Measurements from ENCODE around the gene PLPPR3. TPM values are rescaled to one million over a fixed set of nuclear protein-coding genes. Genes with fewer than 3 reads are reported as not detected.

The PLPPR3 gene
- total and polyA plus RNA-seq, 2 donors = 0.16 to 0.19 TPM

DNA sequence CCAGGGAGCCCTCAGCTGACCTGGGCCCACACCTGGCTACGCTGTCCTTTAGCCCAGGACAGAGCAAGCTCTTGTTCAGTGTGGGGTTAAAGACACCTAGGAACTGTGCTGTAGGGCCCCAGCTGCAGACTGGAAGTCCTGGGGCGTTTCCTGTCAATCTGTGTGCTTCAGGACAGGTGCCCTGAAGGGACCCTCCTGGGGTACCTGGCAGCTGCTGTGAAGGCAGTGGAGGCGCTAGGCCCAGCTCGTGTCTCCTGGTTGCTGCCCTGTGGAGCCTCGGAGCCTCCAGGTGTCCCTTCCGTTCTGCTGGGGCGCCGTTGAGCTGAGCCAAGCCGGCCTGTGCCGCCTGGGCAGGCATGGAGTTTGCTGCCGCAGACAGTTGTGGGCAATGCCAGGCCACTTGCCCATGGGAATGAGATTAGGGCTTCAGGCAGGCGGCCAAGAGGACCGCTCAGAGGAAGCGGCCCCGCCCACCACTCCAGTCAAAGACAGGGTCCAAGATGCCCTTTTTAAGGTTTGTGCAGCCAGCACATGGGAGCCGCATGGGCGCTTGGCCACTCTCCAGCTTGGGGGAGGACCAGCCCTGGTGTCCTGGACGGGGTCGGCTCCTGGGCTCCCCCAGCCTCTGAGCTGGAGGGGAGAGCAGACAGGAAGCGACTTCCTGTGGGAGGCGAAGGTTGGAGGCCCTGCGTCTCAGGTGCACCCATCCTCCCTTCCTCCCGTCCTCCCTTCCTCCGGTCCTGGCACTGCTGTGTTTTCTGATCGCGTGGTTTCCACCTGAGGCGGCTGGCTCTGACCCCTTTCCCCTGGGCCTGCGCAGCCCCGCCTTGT lies 20.5 kb downstream of the PLPPR3 start:
- no peak overlapping the region for H3K4me3 ChIP-seq (ENCODE audit: low read length in 2 of 2)
- H3K27ac ChIP-seq (ENCODE audit: low read depth in 1 of 2, low read length in 1 of 2) = peak overlapping the region in 1 of 2 donors; percentile 12
- no peaks in the 10 kb centered on the region for H3K27me3 ChIP-seq (ENCODE audit: control insufficient read depth in 2 of 2, insufficient read depth in 1 of 2, low read length in 1 of 2)
- H3K4me1 ChIP-seq (ENCODE audit: control insufficient read depth in 2 of 2, insufficient read depth in 2 of 2, low read length in 2 of 2) = peaks cover 14 to 38% of the 10 kb centered on the region in 2 donors
- WGBS = 83% methylated on average over 29 of the region's 29 CpGs
- no peak for DNase-seq (ENCODE audit: low read depth in 6 of 9, low spot score in 9 of 9)
- H3K9me3 ChIP-seq (ENCODE audit: control insufficient read depth in 2 of 2, insufficient read depth in 1 of 2, low read length in 1 of 2) = peaks cover 0 to 6% of the 10 kb centered on the region in 2 donors
- peaks cover 65 to 72% of the 10 kb centered on the region in 2 donors for H3K36me3 ChIP-seq (ENCODE audit: control insufficient read depth in 2 of 2, insufficient read depth in 2 of 2, low read length in 1 of 2)

DNA sequence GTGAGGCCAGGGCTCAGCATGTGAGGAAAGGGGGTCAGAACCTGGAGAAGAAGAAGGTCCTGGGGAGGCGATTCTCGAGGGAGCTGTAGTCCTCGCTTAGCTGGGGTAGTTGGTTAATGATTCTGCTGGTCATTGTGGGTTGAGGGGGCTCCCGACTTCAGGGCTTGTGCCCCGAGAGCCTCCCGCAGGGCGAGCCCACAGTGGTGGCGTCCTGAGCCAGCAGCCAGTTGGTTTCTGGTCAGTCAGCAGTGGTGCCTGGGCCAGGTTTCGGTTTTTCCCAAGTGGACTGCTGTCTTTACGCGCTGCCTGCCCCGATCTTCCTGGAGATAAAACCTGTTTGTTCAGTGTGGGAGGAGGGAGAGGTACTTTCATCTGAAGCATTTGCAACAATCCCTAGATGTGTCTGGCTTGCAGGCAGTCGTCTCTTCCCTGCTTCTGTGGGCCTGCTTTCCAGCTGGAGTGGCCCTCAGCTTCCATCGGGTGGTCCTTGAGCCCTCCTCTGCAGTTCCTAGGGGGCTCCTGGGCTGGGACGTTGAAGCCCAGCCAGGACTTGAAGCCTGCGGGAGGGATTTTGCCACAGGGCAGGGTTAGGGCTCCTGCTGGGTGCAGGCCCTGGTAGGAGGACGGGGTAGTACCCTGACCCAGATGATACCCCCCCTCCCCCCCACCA lies 21.3 kb downstream of the PLPPR3 start:
- peaks cover 58 to 69% of the 10 kb centered on the region in 2 donors for H3K36me3 ChIP-seq (ENCODE audit: control insufficient read depth in 2 of 2, insufficient read depth in 2 of 2, low read length in 1 of 2)
- 88% methylated on average over 17 of the region's 17 CpGs for WGBS
- peak overlapping the region in 1 of 2 donors; percentile 48 for H3K27ac ChIP-seq (ENCODE audit: low read depth in 1 of 2, low read length in 1 of 2)

DNA sequence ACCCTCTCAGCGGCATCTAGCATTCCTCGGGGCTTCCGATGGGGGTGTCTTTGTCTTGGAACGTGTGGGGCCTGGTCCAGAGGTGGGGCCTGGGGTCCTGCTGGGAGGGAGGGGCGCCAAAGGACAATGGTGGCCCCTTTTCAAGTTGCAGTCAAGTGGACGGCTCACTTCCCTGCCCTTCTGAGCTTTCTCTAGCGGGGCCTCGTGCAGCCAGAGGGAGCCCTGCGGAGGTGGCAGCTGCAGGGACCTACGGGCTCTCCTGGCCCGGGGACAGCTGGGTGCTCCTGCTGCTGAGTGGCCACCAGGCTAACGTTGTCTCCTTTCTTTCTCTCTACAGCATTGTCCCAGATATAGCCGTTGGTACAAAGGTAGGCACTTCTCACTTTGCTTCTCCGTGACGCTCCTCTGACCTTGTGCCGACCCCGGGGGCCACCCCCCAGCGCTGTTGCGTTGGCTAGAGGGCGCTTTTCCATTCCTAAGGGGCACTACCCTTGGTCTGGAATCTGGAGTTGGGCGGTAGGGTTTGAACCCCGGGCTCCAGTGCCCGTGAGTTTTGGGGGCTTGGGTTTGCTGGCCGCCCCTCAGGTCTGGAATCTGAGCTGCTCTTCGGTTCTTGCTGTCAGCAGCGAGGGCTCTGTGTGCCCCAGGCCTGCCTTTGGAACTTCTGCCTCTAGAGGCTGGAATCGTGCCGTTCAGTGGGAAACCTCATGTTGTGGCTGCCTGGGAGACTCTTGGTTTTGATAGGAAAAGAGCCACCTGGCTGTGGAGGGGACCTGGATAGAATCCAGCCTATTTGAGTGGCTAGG lies 22.5 kb downstream of the PLPPR3 start:
- peak overlapping the region; percentile 57 to 97 for H3K4me3 ChIP-seq (ENCODE audit: low read length in 2 of 2)
- H3K36me3 ChIP-seq (ENCODE audit: control insufficient read depth in 2 of 2, insufficient read depth in 2 of 2, low read length in 1 of 2) = peaks cover 46 to 57% of the 10 kb centered on the region in 2 donors
- peak overlapping the region in 1 of 2 donors; percentile 30 for H3K27ac ChIP-seq (ENCODE audit: low read depth in 1 of 2, low read length in 1 of 2)
- H3K27me3 ChIP-seq (ENCODE audit: control insufficient read depth in 2 of 2, insufficient read depth in 1 of 2, low read length in 1 of 2) = no peaks in the 10 kb centered on the region
- peaks cover 14 to 38% of the 10 kb centered on the region in 2 donors for H3K4me1 ChIP-seq (ENCODE audit: control insufficient read depth in 2 of 2, insufficient read depth in 2 of 2, low read length in 2 of 2)
- WGBS = 36% methylated on average over 28 of the region's 28 CpGs
- peaks cover 0 to 6% of the 10 kb centered on the region in 2 donors for H3K9me3 ChIP-seq (ENCODE audit: control insufficient read depth in 2 of 2, insufficient read depth in 1 of 2, low read length in 1 of 2)
- DNase-seq (ENCODE audit: low read depth in 6 of 9, low spot score in 9 of 9) = peak in 1 of 9 donors; percentile 24

More for the DNA sequence above, 21.3 kb downstream of the PLPPR3 start:
- H3K4me3 ChIP-seq (ENCODE audit: low read length in 2 of 2) = no peak overlapping the region
- no peak for DNase-seq (ENCODE audit: low read depth in 6 of 9, low spot score in 9 of 9)
- no peaks in the 10 kb centered on the region for H3K27me3 ChIP-seq (ENCODE audit: control insufficient read depth in 2 of 2, insufficient read depth in 1 of 2, low read length in 1 of 2)
- H3K4me1 ChIP-seq (ENCODE audit: control insufficient read depth in 2 of 2, insufficient read depth in 2 of 2, low read length in 2 of 2) = peaks cover 14 to 38% of the 10 kb centered on the region in 2 donors
- H3K9me3 ChIP-seq (ENCODE audit: control insufficient read depth in 2 of 2, insufficient read depth in 1 of 2, low read length in 1 of 2) = peaks cover 0 to 6% of the 10 kb centered on the region in 2 donors

DNA sequence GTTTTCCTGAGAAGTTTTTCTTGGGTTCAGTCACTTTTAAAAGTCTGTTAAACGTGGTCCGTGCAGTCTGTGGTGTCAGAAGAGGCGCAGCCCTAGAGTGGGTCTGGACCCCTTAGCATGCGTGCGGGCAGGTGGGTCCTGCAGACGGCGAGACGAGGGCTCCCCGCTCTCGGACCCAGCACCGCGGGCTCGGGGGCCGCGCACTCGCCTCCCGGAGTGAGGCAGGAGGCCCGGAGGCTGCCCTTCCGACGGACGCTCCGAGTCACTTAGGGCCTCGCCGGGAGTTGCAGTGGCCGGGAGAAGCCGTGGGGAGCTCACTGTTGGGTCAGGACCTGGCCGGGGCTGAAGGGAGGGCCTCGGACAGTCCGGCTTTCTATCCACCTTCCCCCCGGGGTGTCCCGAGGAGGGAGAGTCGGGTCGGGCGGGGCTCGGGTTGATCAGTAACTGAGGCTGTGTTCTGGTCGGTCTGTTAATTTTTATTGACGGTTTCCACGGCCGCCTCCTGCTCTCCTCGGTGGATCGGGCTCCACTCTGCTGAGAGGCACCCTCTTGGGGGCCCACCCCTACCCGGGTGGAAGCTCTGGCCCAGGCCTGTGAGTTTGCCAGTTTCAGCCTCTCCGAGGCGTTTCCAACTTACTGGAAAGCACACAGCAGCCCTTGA lies 23.2 kb downstream of the PLPPR3 start:
- Histone ChIP-seq H3K27ac (ENCODE audit: low read depth in 1 of 2, low read length in 1 of 2) (peak overlapping the region; percentile 30 to 74), H3K4me3 (ENCODE audit: low read length in 2 of 2) (peak overlapping the region; percentile 57 to 97), H3K36me3 (ENCODE audit: control insufficient read depth in 2 of 2, insufficient read depth in 2 of 2, low read length in 1 of 2) (peaks cover 38 to 49% of the 10 kb centered on the region in 2 donors), H3K4me1 (ENCODE audit: control insufficient read depth in 2 of 2, insufficient read depth in 2 of 2, low read length in 2 of 2) (peaks cover 14 to 38% of the 10 kb centered on the region in 2 donors), H3K27me3 (ENCODE audit: control insufficient read depth in 2 of 2, insufficient read depth in 1 of 2, low read length in 1 of 2) (no peaks in the 10 kb centered on the region), H3K9me3 (ENCODE audit: control insufficient read depth in 2 of 2, insufficient read depth in 1 of 2, low read length in 1 of 2) (peaks cover 0 to 6% of the 10 kb centered on the region in 2 donors)
- 2% methylated on average over 44 of the region's 44 CpGs for WGBS
- DNase-seq (ENCODE audit: low read depth in 6 of 9, low spot score in 9 of 9) = no peak

DNA sequence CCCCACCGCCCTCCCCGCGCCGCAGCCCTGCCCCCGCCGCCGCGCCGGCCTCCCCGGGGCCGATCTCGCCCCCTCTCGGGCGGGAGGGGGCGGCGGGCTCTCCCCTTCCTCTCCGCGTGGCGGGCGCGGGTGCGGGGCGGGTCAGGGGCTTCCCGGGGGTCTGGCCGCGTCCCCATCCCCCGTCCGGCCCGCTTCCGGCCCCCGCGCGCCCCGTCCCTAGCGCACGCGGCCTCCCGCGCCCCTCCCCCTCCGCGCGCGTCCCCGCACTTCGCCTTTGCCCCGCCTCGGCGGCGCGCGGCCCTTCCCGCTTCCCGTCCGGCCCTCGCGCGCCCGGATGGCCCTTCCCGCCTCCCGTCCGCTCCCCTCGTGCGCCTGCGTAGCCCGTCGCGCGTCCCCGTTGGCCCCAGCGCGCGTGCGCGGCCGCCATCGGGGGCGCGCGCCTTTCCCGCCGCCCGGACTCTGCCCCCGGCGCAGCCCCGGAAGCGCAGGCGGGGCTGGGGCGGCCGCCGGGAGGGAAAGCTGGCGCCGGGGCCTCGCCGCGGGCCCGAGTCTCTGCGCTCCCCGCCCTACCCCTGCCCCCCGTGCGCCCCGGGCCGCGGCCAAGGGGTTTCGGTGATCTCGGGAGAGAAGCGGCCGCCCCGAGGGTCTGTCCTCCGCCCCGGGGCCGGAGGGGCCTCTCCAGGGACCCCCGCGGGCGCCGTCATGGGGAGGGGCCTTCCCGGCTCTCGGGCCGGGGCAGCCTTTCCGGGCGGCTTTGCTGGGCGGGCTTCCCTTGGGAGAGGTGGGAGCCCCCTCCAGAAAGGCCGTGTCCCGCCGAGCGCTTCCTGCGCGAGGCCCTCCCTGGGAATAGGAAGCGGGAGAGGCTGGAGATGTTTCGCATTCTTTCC lies 24.0 kb downstream of the PLPPR3 start:
- peak; percentile 41 to 92 (median 79) for DNase-seq (ENCODE audit: low read depth in 6 of 9, low spot score in 9 of 9)
- H3K9me3 ChIP-seq (ENCODE audit: control insufficient read depth in 2 of 2, insufficient read depth in 1 of 2, low read length in 1 of 2) = peaks cover 0 to 6% of the 10 kb centered on the region in 2 donors
- H3K4me1 ChIP-seq (ENCODE audit: control insufficient read depth in 2 of 2, insufficient read depth in 2 of 2, low read length in 2 of 2) = peaks cover 14 to 38% of the 10 kb centered on the region in 2 donors
- H3K36me3 ChIP-seq (ENCODE audit: control insufficient read depth in 2 of 2, insufficient read depth in 2 of 2, low read length in 1 of 2) = peaks cover 32 to 41% of the 10 kb centered on the region in 2 donors
- peak overlapping the region; percentile 57 to 97 for H3K4me3 ChIP-seq (ENCODE audit: low read length in 2 of 2)
- peak overlapping the region; percentile 83 to 97 for H3K27ac ChIP-seq (ENCODE audit: low read depth in 1 of 2, low read length in 1 of 2)
- under 1% methylated on average over 129 of the region's 129 CpGs for WGBS
- H3K27me3 ChIP-seq (ENCODE audit: control insufficient read depth in 2 of 2, insufficient read depth in 1 of 2, low read length in 1 of 2) = no peaks in the 10 kb centered on the region

DNA sequence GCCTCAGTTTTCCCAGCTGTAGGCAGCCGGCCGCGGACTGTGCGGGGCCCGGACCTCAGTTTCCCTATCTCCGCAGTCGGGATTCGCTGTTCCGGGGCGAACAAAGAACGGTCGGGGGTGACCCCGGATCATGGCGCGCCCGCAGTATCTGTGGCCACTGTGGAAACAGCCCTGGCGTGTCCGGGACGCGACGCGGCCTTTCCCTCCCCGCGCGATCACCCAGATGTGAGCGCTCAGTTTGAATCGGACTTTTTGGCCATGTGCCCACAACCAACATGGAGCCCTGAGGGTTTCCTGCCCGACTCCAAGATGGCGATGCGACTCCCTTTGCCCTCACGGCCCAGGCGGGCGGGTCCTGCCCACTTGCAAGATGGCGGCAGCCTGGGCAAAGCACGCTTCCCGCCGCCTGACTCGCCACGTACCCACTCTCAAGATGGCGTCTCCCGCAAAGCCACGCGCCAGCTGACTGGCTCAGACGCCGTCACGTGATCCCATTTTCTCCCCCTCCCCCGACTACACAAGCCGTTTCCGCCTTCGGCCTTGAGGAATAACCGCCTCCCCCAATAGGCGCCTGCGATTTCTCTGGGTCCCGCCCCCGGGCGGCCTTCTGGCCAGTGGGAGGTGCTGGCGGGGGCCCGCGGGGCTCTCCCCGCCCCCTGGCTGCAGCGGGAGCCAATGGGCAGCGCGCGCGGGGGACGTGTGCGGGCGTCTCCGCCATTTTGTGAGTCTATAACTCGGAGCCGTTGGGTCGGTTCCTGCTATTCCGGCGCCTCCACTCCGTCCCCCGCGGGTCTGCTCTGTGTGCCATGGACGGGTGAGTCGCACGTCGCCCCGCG lies 24.8 kb downstream of the PLPPR3 start, which contains the start of gene PTBP1:
TSS of gene PTBP1 (plus strand) at position 761 of the 836 bp plus-strand sequence. CDS start at position 807, 46 bp downstream.
- Histone ChIP-seq H3K4me1 (ENCODE audit: control insufficient read depth in 2 of 2, insufficient read depth in 2 of 2, low read length in 2 of 2) (peaks cover 14 to 34% of the 10 kb centered on the region in 2 donors), H3K27me3 (ENCODE audit: control insufficient read depth in 2 of 2, insufficient read depth in 1 of 2, low read length in 1 of 2) (no peaks in the 10 kb centered on the region), H3K4me3 (ENCODE audit: low read length in 2 of 2) (peak within 1 kb of the TSS; percentile 58 to 97), H3K36me3 (ENCODE audit: control insufficient read depth in 2 of 2, insufficient read depth in 2 of 2, low read length in 1 of 2) (peaks cover 23 to 33% of the 10 kb centered on the region in 2 donors), H3K27ac (ENCODE audit: low read depth in 1 of 2, low read length in 1 of 2) (peak within 1 kb of the TSS; percentile 83 to 97), H3K9me3 (ENCODE audit: control insufficient read depth in 2 of 2, insufficient read depth in 1 of 2, low read length in 1 of 2) (peaks cover 0 to 6% of the 10 kb centered on the region in 2 donors)
- under 1% methylated on average over 83 of the region's 83 CpGs for WGBS
- DNase-seq (ENCODE audit: low read depth in 6 of 9, low spot score in 9 of 9) = peak; percentile 97 to 100 (median 100)

All from thymus (tissue), 11 donors.